ENCODE measurements around the gene ZCCHC2.

DNA sequence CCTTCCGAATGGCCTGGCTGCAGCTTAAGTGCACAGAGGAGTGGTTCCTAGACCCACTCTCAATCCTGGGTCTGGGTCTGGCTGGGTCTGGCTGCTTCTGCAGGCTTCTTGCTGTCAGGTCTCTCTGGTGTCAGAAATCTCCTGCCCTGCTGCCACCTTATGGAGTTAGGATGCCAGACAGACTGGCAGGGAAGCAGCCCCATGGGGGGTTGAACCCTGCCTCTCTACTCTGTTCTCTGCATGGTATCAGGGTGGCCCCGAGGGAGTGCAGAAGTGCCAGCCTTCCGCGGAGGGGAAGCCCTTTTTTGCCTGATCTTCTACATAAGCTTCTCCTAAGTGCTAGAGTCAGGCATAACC is 89.4 kb downstream of the ZCCHC2 start:
- TF ChIP-seq RXRA (IDR thresholded peaks at IDR 0.05) (no peak), HNF4G (IDR thresholded peaks at IDR 0.05) (no peak), REST (IDR thresholded peaks at IDR 0.05) (no peak), YY1 (IDR thresholded peaks at IDR 0.05) (no peak), RAD21 (IDR thresholded peaks at IDR 0.05) (no peak), EGR1 (IDR thresholded peaks at IDR 0.05; ENCODE audit: low read depth in 2 of 2) (no peak), TAF1 (conservative IDR thresholded peaks at IDR 0.05) (no peak)
- TF ChIP-seq, protein P1, sequence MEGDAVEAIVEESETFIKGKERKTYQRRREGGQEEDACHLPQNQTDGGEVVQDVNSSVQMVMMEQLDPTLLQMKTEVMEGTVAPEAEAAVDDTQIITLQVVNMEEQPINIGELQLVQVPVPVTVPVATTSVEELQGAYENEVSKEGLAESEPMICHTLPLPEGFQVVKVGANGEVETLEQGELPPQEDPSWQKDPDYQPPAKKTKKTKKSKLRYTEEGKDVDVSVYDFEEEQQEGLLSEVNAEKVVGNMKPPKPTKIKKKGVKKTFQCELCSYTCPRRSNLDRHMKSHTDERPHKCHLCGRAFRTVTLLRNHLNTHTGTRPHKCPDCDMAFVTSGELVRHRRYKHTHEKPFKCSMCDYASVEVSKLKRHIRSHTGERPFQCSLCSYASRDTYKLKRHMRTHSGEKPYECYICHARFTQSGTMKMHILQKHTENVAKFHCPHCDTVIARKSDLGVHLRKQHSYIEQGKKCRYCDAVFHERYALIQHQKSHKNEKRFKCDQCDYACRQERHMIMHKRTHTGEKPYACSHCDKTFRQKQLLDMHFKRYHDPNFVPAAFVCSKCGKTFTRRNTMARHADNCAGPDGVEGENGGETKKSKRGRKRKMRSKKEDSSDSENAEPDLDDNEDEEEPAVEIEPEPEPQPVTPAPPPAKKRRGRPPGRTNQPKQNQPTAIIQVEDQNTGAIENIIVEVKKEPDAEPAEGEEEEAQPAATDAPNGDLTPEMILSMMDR (IDR thresholded peaks at IDR 0.05; ENCODE audit: low read depth, low read length, missing input control), result no peak
- TF ChIP-seq, protein P2, sequence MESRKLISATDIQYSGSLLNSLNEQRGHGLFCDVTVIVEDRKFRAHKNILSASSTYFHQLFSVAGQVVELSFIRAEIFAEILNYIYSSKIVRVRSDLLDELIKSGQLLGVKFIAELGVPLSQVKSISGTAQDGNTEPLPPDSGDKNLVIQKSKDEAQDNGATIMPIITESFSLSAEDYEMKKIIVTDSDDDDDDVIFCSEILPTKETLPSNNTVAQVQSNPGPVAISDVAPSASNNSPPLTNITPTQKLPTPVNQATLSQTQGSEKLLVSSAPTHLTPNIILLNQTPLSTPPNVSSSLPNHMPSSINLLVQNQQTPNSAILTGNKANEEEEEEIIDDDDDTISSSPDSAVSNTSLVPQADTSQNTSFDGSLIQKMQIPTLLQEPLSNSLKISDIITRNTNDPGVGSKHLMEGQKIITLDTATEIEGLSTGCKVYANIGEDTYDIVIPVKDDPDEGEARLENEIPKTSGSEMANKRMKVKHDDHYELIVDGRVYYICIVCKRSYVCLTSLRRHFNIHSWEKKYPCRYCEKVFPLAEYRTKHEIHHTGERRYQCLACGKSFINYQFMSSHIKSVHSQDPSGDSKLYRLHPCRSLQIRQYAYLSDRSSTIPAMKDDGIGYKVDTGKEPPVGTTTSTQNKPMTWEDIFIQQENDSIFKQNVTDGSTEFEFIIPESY (IDR thresholded peaks at IDR 0.05), result no peak

Measured in liver (tissue), 3 donors.